ENCODE measurements around the gene LDLRAP1. TPM values are rescaled to one million over a fixed set of nuclear protein-coding genes. Genes with fewer than 3 reads are reported as not detected.

The LDLRAP1 gene
- total and polyA plus RNA-seq, 2 of the 4 experiments (the other 2 are of a cell fraction): 4.5 to 14.4 TPM

GRCh38 chr1:25556791-25557476 lies 13.5 kb downstream of the LDLRAP1 start (continued):
- no peak for TF ChIP-seq RFX5 (IDR thresholded peaks at IDR 0.05; ENCODE audit: low read depth, low read length)

- CTCF ChIA-PET: interaction anchor here (1.2 kb wide), 1 partner anchor 15 kb away, joined by 3 read pairs; no protein-coding TSS in a partner anchor
- Histone ChIP-seq H4K91ac (ENCODE audit: insufficient read depth, low read depth, low read length) (no peak overlapping the region), H3K36me3 (ENCODE audit: control insufficient read depth, insufficient read depth, low read length) (peaks cover 16% of the 10 kb centered on the region; the same call in 1 of the 2 replicates)
These were observed 14.1 kb downstream of the LDLRAP1 start for GRCh38 chr1:25557543-25557942.

More at GRCh38 chr1:25557543-25557942, 14.1 kb downstream of the LDLRAP1 start:
- TF ChIP-seq MAFK (IDR thresholded peaks at IDR 0.05; ENCODE audit: low read depth, low read length): no peak
- TF ChIP-seq MXI1 (IDR thresholded peaks at IDR 0.05; ENCODE audit: borderline replicate concordance, low read depth, low read length): no peak
- TF ChIP-seq NFE2L2 (IDR thresholded peaks at IDR 0.05; ENCODE audit: low read depth, low read length): no peak
- TF ChIP-seq RAD21 (IDR thresholded peaks at IDR 0.05; ENCODE audit: low read length): no peak
- Histone ChIP-seq H2BK5ac (ENCODE audit: low read depth, low read length, poor library complexity, severe bottlenecking) (no peak overlapping the region), H3K9ac (ENCODE audit: low read depth, low read length) (no peak overlapping the region), H3K4me1 (ENCODE audit: control insufficient read depth, insufficient read depth, low read length) (peaks cover 7% of the 10 kb centered on the region; the same call in 1 of the 2 replicates), H3K23ac (ENCODE audit: low read depth, low read length) (no peak overlapping the region), H3K18ac (ENCODE audit: low read depth, low read length) (no peak overlapping the region), H2AFZ (replicated peaks; ENCODE audit: low read length, poor library complexity) (no peak overlapping the region), H4K20me1 (ENCODE audit: insufficient read depth, low read length) (peaks cover 12% of the 10 kb centered on the region; the same call in 1 of the 2 replicates), H3K4me2 (ENCODE audit: low read depth, low read length) (no peak overlapping the region), H3K79me1 (ENCODE audit: low read depth in 1 of 2, low read length in 2 of 2) (peaks cover 4 to 34% of the 10 kb centered on the region in 2 experiments; a peak in 3 of 4 replicates), H3K27ac (ENCODE audit: insufficient read depth, low read length) (no peak overlapping the region), H3K56ac (ENCODE audit: extremely low read depth, insufficient read depth, low read length) (no peak overlapping the region), H3K4me3 (ENCODE audit: insufficient read depth, low read depth, low read length) (no peak overlapping the region), H2AK5ac (ENCODE audit: low read depth, low read length) (no peak overlapping the region; the same call in 1 of the 2 replicates), H3K4ac (ENCODE audit: low read depth, low read length) (no peak overlapping the region), H2BK15ac (ENCODE audit: low read depth, low read length) (no peak overlapping the region), H3K9me1 (ENCODE audit: insufficient read depth, low read length) (peaks cover 13% of the 10 kb centered on the region; the same call in 1 of the 2 replicates), H4K5ac (ENCODE audit: low read depth, low read length) (no peak overlapping the region), H3K14ac (replicated peaks; ENCODE audit: low read depth, low read length) (no peak overlapping the region), H4K8ac (ENCODE audit: low read depth in 2 of 2, low read length in 2 of 2) (no peak overlapping the region), H2AK9ac (replicated peaks; ENCODE audit: low read depth, low read length, poor library complexity) (no peak overlapping the region), H3K27me3 (ENCODE audit: control insufficient read depth, insufficient read depth, low read length) (no peaks in the 10 kb centered on the region), H2BK20ac (ENCODE audit: low read depth, low read length) (no peak overlapping the region), H3K9me3 (ENCODE audit: control insufficient read depth, insufficient read depth, low read length) (no peaks in the 10 kb centered on the region), H2BK120ac (ENCODE audit: low read depth, low read length) (no peak overlapping the region)
- WGBS, 2 experiments (ENCODE audit: extremely low coverage in 2 of 2, insufficient read length in 1 of 2): 93% methylated on average over 3 of the region's 7 CpGs; no CpG with 5 or more reads in 1 of the 2 experiments
- intact Hi-C loops (cut with micrococcal nuclease): no loop called here
- dilution Hi-C loops (cut with HindIII; ENCODE audit: low sequenced_read_pairs, unreplicated experiment): no loop called here
- no peak for ATAC-seq (ENCODE audit: low read depth)
- in situ Hi-C loops (cut with MboI; ENCODE audit: low sequenced_read_pairs): no loop called here
- POLR2A ChIA-PET (ENCODE audit: unreplicated experiment): no interaction called here
- no TSS peak for BruUV-seq (replicated peaks)
- DNase-seq: no peak
